ENCODE results near the gene FBXO10. TPM values are rescaled to one million over a fixed set of nuclear protein-coding genes. Genes with fewer than 3 reads are reported as not detected.

Gene FBXO10
- total RNA-seq, 2 donors from 2014 or later = 2.6 to 6.6 TPM

DNA sequence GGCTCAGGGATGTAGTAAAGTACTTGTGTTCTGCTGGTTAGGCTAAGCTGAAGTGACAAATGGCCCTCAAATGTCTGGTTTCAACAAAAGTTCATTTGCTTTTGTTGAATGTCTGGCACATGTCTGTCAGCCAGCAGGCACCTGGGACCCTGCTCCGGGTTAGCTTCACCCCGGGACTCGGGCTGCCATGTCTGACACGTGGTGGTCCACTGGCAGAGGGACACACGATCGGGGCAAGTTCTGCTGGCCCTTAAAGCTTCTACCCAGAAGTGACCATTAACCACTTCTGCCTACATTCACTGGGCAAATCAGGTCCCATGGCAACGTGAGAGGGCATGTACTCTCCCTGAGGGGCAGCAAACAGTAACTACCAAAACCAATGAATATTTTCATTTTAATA, 66.6 kb downstream of the FBXO10 start:
- ATAC-seq (no peak), DNase-seq (no peak)
- H3K27ac Mint-ChIP-seq = peak overlapping the region; percentile 82
- H3K9me3 ChIP-seq (ENCODE audit: control insufficient read depth, low read length, poor library complexity, severe bottlenecking) = no peaks in the 10 kb centered on the region
- peaks cover 4% of the 10 kb centered on the region for H3K36me3 Mint-ChIP-seq (ENCODE audit: low read depth)
- H3K27me3 Mint-ChIP-seq = no peaks in the 10 kb centered on the region
- peaks cover 23% of the 10 kb centered on the region for H3K4me1 Mint-ChIP-seq
- H3K4me3 Mint-ChIP-seq = no peak overlapping the region

DNA sequence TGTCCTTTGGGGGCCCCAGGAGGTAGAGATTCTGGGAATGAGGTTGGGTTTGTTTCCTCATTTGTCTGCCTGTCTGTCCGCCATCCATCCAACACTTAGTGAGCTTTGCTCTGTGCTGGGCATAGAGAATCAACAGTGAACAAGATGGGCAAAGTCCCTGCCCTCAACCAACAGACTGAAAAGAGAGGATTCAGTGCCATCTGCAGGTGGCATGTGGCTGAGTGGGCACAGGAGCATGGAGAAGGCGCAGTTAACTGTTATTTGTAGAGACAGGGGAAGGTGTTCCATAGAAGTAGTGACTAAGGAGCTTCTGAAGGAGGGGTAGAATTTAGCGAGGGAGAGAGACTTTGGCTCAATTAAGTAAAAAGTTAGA, 67.4 kb downstream of the FBXO10 start:
- H3K4me3 Mint-ChIP-seq = no peak overlapping the region
- H3K4me1 Mint-ChIP-seq = peaks cover 26% of the 10 kb centered on the region
- no peak for DNase-seq
- no peaks in the 10 kb centered on the region for H3K9me3 ChIP-seq (ENCODE audit: control insufficient read depth, low read length, poor library complexity, severe bottlenecking)
- H3K36me3 Mint-ChIP-seq (ENCODE audit: low read depth) = peaks cover 4% of the 10 kb centered on the region
- H3K27ac Mint-ChIP-seq = peak overlapping the region; percentile 82
- ATAC-seq = no peak
- H3K27me3 Mint-ChIP-seq = no peaks in the 10 kb centered on the region

DNA sequence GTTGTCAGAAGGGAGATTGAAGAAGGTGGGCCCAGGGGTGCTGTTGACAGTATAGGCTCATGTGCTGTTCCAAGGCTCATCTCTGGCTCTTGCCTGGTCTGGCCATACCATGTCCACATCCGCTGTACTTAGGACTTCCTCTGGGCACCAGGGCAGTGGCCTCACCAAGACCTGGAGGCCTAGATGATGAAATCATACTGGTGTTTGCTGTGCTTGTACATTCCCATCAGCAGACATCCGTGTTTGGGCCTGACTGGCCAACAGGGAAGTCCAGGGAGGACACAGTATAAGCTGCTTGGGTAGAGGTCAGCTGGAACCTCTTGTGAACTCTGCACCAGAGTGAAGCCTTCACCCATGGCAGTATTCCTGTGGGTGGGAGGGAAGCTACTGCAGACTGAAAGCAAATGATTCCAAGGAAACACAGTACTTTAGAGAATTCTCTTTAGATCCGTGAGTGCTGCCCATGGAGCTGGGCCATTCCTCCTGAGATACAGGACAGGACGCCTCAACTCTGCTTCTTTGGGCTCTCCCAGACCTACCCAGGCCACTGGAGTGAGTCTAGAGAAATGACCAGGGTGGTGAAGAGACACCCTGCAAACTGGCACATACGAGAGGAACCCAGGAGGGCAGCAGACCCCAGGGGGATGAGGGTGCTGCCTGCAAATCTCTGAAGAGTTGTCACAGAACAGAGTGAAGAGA, 67.9 kb downstream of the FBXO10 start:
- no peak for DNase-seq
- Mint-ChIP-seq H3K36me3 (ENCODE audit: low read depth) (peaks cover 4% of the 10 kb centered on the region), H3K27ac (peak overlapping the region; percentile 82), H3K4me1 (peaks cover 31% of the 10 kb centered on the region), H3K27me3 (no peaks in the 10 kb centered on the region), H3K4me3 (no peak overlapping the region)
- no peaks in the 10 kb centered on the region for H3K9me3 ChIP-seq (ENCODE audit: control insufficient read depth, low read length, poor library complexity, severe bottlenecking)
- ATAC-seq = no peak

DNA sequence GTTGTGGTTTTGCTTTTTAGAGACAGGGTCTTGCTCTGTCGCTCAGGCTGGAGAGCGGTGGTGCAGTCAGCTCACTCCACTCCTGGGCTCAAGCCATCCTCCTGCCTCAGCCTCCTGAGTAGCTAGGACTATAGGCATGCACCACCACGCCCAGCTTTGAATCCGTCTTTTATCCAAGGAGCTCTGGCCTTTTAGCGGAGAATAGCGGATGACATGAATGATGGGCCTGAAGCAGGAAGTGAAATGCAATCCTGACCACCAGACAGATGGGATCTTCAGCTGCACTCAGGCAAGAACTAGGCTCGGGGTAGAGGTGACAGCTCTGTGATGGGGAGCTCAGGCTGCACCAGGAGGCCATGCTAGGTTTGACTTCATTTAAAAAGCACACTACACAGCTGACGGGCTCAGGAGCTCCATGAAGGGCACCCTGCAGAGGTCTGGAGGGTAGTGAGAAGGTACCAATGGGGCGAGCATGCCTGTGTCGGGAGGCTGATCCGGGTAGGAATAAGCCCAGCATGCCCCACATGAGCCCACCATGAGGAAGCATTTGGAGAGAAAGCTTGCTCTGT, 68.5 kb downstream of the FBXO10 start:
- no peak for DNase-seq
- Mint-ChIP-seq H3K27ac (peak overlapping the region; percentile 82), H3K4me3 (peak overlapping the region; percentile 39), H3K36me3 (ENCODE audit: low read depth) (peaks cover 4% of the 10 kb centered on the region), H3K27me3 (no peaks in the 10 kb centered on the region), H3K4me1 (peaks cover 36% of the 10 kb centered on the region)
- ATAC-seq = no peak
- no peaks in the 10 kb centered on the region for H3K9me3 ChIP-seq (ENCODE audit: control insufficient read depth, low read length, poor library complexity, severe bottlenecking)

DNA sequence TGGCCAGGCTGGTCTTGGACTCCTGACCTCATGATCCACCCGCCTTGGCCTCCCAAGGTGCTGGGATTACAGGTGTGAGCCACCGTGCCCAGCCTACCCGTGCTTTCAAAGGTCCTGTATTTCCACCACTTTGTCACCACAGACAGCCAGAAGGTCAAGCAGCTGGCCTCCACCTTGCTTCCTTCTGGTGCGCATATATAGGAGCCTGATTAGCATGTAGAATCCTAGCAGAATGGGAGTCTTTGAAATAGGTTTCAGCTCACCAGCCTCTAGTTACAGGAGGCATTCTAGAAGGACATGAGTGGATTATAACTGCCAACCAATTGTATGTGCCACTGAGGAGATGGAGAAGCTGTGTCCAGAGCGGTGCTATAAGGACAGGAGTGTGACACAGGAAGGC, 71.6 kb downstream of the FBXO10 start:
- H3K9me3 ChIP-seq (ENCODE audit: control insufficient read depth, low read length, poor library complexity, severe bottlenecking) = no peaks in the 10 kb centered on the region
- H3K4me3 Mint-ChIP-seq = peak overlapping the region; percentile 78
- peaks cover 47% of the 10 kb centered on the region for H3K4me1 Mint-ChIP-seq
- DNase-seq (no peak), ATAC-seq (no peak)
- H3K27ac Mint-ChIP-seq = peak overlapping the region; percentile 97
- H3K36me3 Mint-ChIP-seq (ENCODE audit: low read depth) = peaks cover 6% of the 10 kb centered on the region
- H3K27me3 Mint-ChIP-seq = no peaks in the 10 kb centered on the region

DNA sequence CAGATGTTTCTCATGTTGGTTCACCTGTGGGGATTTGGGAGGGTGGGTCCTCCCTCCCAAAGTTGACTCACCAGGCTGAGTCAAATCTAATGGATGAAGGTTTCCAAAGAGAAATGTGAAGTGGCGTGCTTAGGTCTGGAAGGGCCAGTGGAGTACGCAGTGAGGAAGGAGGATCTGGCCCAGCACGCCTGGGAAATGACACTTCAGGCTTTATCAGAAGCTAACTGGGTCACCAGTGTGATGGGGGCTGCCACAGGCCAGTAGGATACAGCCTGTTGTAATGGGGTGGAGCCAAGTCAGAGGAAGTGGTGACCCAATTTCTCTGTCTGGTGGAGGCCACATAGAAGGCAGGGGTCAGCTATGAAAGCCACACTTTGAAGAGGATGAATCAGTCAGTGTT, 72.4 kb downstream of the FBXO10 start:
- no peaks in the 10 kb centered on the region for H3K9me3 ChIP-seq (ENCODE audit: control insufficient read depth, low read length, poor library complexity, severe bottlenecking)
- Mint-ChIP-seq H3K36me3 (ENCODE audit: low read depth) (peaks cover 6% of the 10 kb centered on the region), H3K4me3 (peak overlapping the region; percentile 78), H3K27me3 (no peaks in the 10 kb centered on the region), H3K27ac (peak overlapping the region; percentile 97), H3K4me1 (peaks cover 44% of the 10 kb centered on the region)
- ATAC-seq = peak; percentile 96
- DNase-seq = peak; percentile 22 to 39 (median 27)

DNA sequence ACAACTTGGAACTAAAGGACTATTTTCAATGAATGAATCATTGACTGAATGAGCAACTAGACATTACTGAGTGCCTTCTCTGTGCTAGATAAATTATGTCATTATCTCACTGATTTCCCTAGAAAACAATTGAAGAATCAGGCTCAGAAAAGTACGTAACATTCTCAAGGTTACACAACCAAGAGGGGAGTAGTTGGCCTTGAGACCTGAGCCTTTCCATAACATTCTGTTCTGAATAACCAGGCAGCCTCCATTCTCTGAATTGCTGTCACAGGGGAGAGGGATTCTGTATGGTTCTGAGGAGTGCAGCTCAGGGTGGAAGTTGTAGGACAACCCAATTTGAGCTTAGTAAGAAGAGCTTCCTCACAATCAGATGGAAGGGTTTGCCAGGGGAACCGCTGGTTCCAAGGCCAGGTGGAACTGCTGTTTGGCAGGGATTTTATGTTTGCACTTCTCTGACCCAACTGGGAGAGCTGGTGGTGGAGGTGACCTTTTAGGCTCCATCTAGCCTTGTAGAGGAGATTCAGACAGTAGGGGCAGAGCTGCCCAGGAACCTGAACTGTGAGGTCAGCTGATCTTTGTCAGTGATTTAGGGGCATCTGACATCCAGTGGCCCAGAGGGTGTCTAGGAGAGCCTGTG, 74.1 kb downstream of the FBXO10 start:
- DNase-seq (no peak), ATAC-seq (no peak)
- Mint-ChIP-seq H3K4me1 (peaks cover 34% of the 10 kb centered on the region), H3K36me3 (ENCODE audit: low read depth) (peaks cover 9% of the 10 kb centered on the region), H3K27ac (peak overlapping the region; percentile 97), H3K4me3 (no peak overlapping the region), H3K27me3 (no peaks in the 10 kb centered on the region)
- H3K9me3 ChIP-seq (ENCODE audit: control insufficient read depth, low read length, poor library complexity, severe bottlenecking) = no peaks in the 10 kb centered on the region

DNA sequence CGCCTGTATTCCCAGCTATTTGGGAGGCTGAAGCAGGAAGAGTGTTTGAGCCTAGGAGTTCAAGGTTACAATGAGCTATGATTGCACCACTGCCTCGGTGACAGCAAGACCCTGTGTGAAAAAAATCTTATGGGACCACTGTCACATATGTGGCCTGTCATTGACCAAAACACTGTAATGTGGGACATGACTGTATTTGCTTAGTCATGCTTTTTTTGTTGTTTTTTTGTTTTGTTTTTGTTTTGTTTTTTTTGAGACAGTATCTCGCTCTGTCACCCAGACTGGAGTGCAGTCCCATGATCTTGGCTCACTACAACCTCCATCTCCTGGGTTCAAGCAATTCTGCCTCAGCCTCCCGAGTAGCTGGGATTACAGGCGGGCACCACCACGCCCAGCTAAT, 76.9 kb downstream of the FBXO10 start:
- Mint-ChIP-seq H3K27me3 (no peaks in the 10 kb centered on the region), H3K4me1 (peaks cover 27% of the 10 kb centered on the region), H3K27ac (peak overlapping the region; percentile 9), H3K36me3 (ENCODE audit: low read depth) (peaks cover 7% of the 10 kb centered on the region), H3K4me3 (no peak overlapping the region)
- DNase-seq (no peak), ATAC-seq (no peak)
- H3K9me3 ChIP-seq (ENCODE audit: control insufficient read depth, low read length, poor library complexity, severe bottlenecking) = no peaks in the 10 kb centered on the region

DNA sequence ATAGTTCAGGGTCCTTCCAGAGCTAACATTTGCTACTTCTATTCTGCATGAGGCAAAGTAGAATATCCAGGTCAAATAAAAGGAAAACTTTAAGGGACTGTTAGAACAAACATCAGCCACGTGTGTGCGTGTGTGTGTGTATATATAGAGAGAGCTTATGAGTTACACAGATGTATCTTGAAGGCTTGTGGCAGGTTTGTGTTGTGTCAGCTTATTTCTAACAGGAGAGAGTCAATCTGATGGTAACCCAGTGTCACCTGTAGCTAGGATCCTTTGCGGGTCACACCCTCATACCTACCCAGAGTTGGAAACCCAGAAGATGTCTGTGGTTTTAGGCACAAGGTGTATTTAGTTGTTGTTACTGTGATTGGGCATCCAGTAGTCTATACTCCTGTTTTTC, 77.7 kb downstream of the FBXO10 start:
- Mint-ChIP-seq H3K36me3 (ENCODE audit: low read depth) (peaks cover 7% of the 10 kb centered on the region), H3K27ac (no peak overlapping the region), H3K4me1 (peaks cover 20% of the 10 kb centered on the region), H3K4me3 (no peak overlapping the region), H3K27me3 (no peaks in the 10 kb centered on the region)
- no peak for DNase-seq
- no peaks in the 10 kb centered on the region for H3K9me3 ChIP-seq (ENCODE audit: control insufficient read depth, low read length, poor library complexity, severe bottlenecking)
- no peak for ATAC-seq

DNA sequence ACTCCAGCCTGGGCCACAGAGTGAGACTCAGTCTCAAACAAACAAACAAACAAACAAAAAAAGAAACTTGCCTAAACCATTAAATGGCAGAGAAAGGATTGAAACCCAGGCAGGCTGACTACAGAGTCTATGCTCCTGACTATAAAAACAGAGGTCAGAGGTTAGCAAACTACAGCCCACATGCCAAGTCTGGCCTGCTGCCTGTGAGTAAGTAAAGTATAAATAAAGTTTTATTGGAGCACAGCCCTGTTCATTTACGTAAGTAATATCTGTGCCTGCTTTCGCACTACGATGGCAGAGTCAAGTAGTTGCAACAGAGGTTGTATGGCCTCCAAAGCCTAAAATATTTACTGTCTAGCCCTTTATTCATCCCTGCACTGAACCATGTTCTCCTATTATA, 78.9 kb downstream of the FBXO10 start:
- H3K36me3 Mint-ChIP-seq (ENCODE audit: low read depth) = peaks cover 7% of the 10 kb centered on the region
- H3K27me3 Mint-ChIP-seq = no peaks in the 10 kb centered on the region
- DNase-seq (no peak), ATAC-seq (no peak)
- H3K4me3 Mint-ChIP-seq = no peak overlapping the region
- H3K27ac Mint-ChIP-seq = no peak overlapping the region
- peaks cover 12% of the 10 kb centered on the region for H3K4me1 Mint-ChIP-seq
- H3K9me3 ChIP-seq (ENCODE audit: control insufficient read depth, low read length, poor library complexity, severe bottlenecking) = no peaks in the 10 kb centered on the region

DNA sequence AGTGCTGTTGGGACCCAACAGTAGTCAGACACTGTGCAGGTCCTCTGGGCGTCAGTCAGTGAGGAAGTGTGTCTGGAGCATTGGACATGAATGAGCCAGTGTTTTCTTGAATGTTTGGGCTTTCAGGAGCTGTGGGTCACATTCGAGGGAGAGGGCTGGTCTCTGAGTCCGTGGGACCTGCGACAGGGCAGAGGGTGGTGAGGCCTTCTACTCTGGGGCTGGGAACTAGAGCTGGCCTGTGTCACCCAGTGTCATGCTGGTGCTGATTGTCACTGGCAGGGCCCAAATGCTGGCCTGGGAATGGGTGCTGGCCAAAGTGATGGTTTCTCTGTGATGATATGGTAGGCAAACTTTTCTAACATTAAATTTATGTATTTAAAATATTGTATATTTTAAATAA, 80.2 kb downstream of the FBXO10 start:
- Mint-ChIP-seq H3K36me3 (ENCODE audit: low read depth) (peaks cover 5% of the 10 kb centered on the region), H3K4me3 (no peak overlapping the region), H3K27me3 (no peaks in the 10 kb centered on the region), H3K4me1 (peaks cover 5% of the 10 kb centered on the region), H3K27ac (peak overlapping the region; percentile 45)
- H3K9me3 ChIP-seq (ENCODE audit: control insufficient read depth, low read length, poor library complexity, severe bottlenecking) = no peaks in the 10 kb centered on the region
- ATAC-seq (no peak), DNase-seq (no peak)

DNA sequence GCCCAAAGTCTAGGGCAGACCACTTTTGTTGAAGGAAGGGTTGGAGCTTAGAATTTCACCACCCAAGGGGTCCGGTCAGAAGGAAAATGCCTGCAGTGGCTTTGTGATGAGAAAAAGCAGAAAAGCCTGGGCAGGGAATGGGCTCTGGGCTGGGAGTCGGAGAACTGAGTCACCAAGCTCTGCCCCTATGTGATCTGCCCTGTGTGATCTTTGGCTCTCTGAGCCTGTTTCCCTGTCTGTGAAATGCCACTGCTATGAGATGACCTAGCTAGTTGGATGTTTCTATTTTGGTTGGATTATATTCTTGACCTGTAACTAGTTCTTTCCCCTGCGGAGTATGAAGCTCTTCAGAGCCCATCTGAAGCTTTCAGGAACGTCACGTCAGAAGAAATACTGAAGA, 80.6 kb downstream of the FBXO10 start:
- Mint-ChIP-seq H3K36me3 (ENCODE audit: low read depth) (peaks cover 5% of the 10 kb centered on the region), H3K4me1 (peaks cover 8% of the 10 kb centered on the region), H3K4me3 (no peak overlapping the region), H3K27ac (peak overlapping the region; percentile 45), H3K27me3 (no peaks in the 10 kb centered on the region)
- no peaks in the 10 kb centered on the region for H3K9me3 ChIP-seq (ENCODE audit: control insufficient read depth, low read length, poor library complexity, severe bottlenecking)
- DNase-seq (no peak), ATAC-seq (no peak)

DNA sequence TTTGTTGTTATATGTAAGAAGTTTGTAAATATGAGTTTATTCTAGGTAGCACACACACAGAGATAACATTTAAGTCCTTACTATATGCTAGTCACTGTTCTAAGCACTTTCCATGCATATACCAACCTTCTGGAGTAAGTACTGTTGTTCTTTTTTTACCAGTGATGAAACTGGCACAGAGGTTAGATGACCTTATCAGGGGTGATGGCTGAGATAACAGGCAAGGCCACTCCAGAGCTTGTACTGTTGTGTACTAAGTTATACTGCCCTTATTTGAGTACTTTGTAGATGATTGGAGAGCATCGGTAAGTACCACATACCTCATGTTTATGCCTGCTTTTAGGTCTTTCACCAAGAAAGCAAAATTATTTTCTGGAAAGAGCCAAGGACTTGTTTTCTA, 84.2 kb downstream of the FBXO10 start:
- DNase-seq (no peak), ATAC-seq (no peak)
- H3K9me3 ChIP-seq (ENCODE audit: control insufficient read depth, low read length, poor library complexity, severe bottlenecking) = no peaks in the 10 kb centered on the region
- H3K36me3 Mint-ChIP-seq (ENCODE audit: low read depth) = peaks cover 2% of the 10 kb centered on the region
- no peak overlapping the region for H3K27ac Mint-ChIP-seq
- no peak overlapping the region for H3K4me3 Mint-ChIP-seq
- peaks cover 22% of the 10 kb centered on the region for H3K4me1 Mint-ChIP-seq
- H3K27me3 Mint-ChIP-seq = no peaks in the 10 kb centered on the region

Data from T-helper 17 cell (primary cell).